ENCODE measurements around the gene RGS9. TPM values are rescaled to one million over a fixed set of nuclear protein-coding genes. Genes with fewer than 3 reads are reported as not detected.
"Not testable (repeated sequence)": the region's sequence is repeated elsewhere in the genome, so short reads cannot be mapped to it uniquely, and the experiment has no call there.

The RGS9 gene
- 1.1 and 1.8 TPM in 2 replicates for total RNA-seq

DNA sequence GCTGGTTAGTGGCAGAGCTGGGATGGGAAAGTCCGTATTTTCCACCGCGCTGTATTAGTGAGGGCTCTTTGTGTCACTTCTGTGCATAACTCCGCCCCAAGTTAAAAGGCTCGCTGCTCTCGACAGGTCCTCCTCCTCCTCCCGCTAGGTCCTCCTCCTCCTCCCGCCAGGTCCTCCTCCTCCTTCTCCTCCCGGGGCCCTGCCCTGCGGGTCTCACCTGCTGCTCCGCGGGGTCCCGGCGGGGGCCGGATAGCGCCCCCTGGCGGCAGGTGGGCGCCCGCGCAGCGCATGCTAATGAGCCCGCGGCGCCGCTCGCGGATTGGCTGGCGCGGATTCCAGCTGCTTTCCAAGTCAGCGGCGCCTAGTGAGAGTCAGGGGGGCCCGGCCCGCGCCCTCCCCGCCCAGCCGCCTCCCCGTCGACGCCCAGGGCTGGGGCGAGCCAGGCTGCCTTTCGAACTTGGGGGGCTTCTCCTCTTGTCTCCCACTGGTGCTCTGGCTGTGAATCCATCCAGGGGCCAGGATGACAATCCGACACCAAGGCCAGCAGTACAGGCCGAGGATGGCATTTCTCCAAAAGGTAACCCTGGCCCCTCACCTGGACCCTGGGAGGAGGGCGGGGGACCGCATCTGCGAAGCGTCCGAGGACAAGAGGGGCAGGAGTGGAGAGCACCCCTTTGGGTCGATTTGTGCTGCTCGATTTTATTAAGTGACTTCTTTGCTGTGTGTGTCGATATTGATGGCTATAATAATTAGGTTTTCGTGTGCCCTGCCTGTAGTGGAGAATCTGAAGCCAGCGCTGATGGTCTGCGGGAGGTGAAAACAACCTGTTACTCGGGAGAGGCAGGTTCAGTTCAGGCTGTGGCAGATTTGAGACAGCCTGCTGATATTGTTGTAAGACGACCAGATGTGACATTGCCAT, at the start of gene RGS9:
Gene RGS9, plus strand, starts transcription at position 350 of the 919 bp plus-strand sequence. Its CDS starts 171 bp downstream, at position 521.
- H3K27me3 Mint-ChIP-seq (ENCODE audit: insufficient read depth), result peaks cover 24% of the 10 kb centered on the region
- peak within 1 kb of the TSS; percentile 49 for H3K27ac Mint-ChIP-seq
- DNase-seq (ENCODE audit: low spot score), result peak; percentile 85
- H3K36me3 Mint-ChIP-seq (ENCODE audit: low read depth), result peaks cover 1% of the 10 kb centered on the region
- intact Hi-C loops (cut with micrococcal nuclease), result loop anchor here (1.0 kb wide), 5 partner anchors 14 to 150 kb away; no protein-coding TSS in a partner anchor
- peaks cover 33% of the 10 kb centered on the region for H3K4me1 Mint-ChIP-seq (ENCODE audit: low read depth)
- peak within 1 kb of the TSS; percentile 86 for H3K4me3 Mint-ChIP-seq
- no peaks in the 10 kb centered on the region for H3K9me3 Mint-ChIP-seq

DNA sequence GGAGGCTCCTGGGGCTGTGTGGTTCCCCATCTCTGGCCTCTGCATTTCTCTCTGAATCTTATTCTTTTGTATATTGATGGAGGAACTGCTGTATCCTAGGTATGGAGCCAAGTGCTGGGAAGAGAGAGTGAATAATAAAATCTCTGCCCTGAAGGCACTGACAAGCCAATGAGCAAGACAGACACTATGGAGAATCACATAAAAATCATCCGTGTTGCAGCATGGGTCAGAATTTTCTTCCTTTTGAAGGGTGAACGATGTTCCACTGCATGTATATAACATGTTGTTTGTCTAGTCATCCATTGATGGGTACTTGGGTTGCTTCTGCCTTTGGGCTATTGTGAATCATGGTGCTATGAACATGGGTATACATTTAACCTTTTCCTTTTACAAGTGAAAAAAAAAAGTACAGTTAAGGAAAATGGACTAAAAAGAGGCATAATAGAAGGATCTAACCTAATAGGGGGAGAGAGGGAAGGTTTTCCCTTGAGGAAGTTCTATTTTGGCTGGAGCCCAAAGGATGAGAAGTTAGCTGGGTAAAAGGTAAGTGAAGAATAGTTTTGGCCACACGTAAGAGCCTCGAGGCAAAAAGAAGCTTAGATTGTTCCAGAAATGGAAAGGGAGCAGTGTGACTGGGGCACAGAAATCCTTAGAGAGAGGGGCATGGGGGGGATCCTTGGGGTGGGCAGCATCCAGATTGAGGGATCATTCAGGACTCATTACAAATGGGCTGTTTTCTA, 48.4 kb upstream of the RGS9 start:
- no peak overlapping the region for H3K27ac Mint-ChIP-seq

DNA sequence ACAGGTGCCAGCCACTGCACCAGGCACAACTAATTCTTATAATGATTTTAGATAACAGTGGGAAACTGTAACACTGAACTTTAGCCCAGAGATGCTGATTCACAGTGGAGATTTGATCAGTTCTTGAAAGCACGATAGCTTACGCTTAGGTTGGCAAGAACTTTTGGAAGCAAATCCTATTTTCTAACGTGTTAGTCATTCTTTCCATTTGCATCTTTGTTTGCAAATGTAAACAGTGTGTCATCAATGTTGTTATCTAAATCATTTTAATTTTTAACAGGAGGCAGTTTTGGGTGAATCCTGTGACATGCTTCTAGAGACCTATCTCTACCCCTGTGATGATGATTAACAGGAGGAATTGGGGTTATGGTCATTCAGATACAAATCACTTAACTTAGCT, 44.9 kb upstream of the RGS9 start:
- Mint-ChIP-seq H3K9me3 (no peaks in the 10 kb centered on the region), H3K27me3 (ENCODE audit: insufficient read depth) (peaks cover 22% of the 10 kb centered on the region), H3K27ac (no peak overlapping the region), H3K4me3 (no peak overlapping the region), H3K36me3 (ENCODE audit: low read depth) (no peaks in the 10 kb centered on the region), H3K4me1 (ENCODE audit: low read depth) (no peaks in the 10 kb centered on the region)
- DNase-seq (ENCODE audit: low spot score), result no peak
- intact Hi-C loops (cut with micrococcal nuclease), result no loop called here

More for the DNA sequence above, 48.4 kb upstream of the RGS9 start:
- H3K27me3 Mint-ChIP-seq (ENCODE audit: insufficient read depth), result peaks cover 21% of the 10 kb centered on the region
- H3K4me3 Mint-ChIP-seq, result no peak overlapping the region
- no peak for DNase-seq (ENCODE audit: low spot score)
- no peaks in the 10 kb centered on the region for H3K36me3 Mint-ChIP-seq (ENCODE audit: low read depth)
- intact Hi-C loops (cut with micrococcal nuclease), result no loop called here
- H3K9me3 Mint-ChIP-seq, result no peaks in the 10 kb centered on the region
- H3K4me1 Mint-ChIP-seq (ENCODE audit: low read depth), result no peaks in the 10 kb centered on the region

DNA sequence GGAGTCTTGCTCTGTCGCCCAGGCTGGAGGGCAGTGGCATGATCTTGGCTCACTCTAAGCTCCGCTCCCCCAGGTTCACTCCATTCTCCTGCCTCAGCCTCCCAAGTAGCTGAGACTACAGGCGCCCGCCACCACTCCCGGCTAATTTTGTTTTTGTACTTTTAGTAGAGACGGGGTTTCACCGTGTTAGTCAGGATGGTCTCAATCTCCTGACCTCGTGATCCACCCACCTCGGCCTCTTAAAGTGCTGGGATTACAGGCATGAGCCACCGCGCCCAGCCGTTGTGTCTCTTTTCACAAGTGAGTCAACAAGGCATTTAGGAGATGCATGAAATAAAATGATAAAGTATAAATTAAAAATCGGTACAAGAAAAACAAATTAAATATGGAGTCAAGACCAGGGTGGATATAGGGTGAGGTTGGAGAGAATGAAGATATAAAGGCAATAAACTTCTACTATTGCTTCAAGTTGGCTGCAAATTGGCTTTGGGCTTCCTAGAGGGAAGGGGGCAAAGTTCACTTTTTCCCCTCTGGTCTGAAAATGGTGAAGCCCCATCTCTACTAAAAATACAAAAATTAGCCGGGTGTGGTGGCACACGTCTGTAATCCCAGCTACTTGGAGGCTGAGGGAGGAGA, 44.3 kb upstream of the RGS9 start:
- intact Hi-C loops (cut with micrococcal nuclease), result not testable (repeated sequence)
- H3K27me3 Mint-ChIP-seq (ENCODE audit: insufficient read depth), result peaks cover 25% of the 10 kb centered on the region

DNA sequence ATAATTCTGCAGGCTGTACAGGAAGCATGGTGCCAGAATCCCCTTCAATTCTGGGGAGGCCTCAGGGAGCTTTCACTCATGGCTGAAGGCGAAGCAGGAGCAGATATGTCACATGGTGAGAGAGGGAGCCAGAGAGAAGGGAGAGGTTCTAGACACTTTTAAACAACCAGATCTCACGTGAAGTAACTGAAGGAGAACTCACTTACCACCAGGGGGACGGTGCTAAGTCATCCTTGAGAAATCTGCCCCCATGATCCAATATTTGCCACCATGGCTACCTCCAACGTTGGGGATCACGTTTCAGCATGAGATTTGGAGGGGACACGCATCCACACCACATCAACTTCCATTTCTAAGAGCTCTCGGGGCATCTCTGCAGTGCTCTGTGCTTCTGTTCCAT, 43.2 kb upstream of the RGS9 start:
- Mint-ChIP-seq H3K36me3 (ENCODE audit: low read depth) (no peaks in the 10 kb centered on the region), H3K9me3 (no peaks in the 10 kb centered on the region), H3K4me1 (ENCODE audit: low read depth) (no peaks in the 10 kb centered on the region), H3K27me3 (ENCODE audit: insufficient read depth) (peaks cover 23% of the 10 kb centered on the region), H3K4me3 (no peak overlapping the region), H3K27ac (no peak overlapping the region)
- no peak for DNase-seq (ENCODE audit: low spot score)
- intact Hi-C loops (cut with micrococcal nuclease), result no loop called here

More for the DNA sequence above, 44.3 kb upstream of the RGS9 start:
- H3K36me3 Mint-ChIP-seq (ENCODE audit: low read depth); H3K27ac Mint-ChIP-seq; H3K4me1 Mint-ChIP-seq (ENCODE audit: low read depth); H3K9me3 Mint-ChIP-seq; H3K4me3 Mint-ChIP-seq; DNase-seq (ENCODE audit: low spot score): not testable (repeated sequence)

DNA sequence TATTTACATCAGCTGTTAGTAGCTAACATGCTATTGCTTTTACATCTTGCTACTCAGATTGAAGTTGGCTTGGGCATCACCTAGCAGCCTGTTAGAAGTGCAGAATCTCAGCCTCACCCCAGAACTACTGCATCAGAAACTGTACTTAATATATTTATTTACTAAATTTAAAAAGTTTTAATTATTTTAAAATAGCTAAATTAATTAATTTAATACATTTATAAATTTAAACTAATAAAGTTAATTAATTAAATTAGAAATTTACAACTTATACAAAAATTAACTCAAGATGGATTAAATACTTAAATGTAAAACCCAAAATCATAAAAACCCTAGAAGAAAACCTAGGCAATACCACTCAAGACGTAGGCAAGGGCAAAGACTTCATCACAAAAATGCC, 41.7 kb upstream of the RGS9 start:
- H3K27ac Mint-ChIP-seq, result no peak overlapping the region
- H3K4me3 Mint-ChIP-seq, result no peak overlapping the region
- H3K9me3 Mint-ChIP-seq, result no peaks in the 10 kb centered on the region
- intact Hi-C loops (cut with micrococcal nuclease), result no loop called here
- DNase-seq (ENCODE audit: low spot score), result no peak
- peaks cover 14% of the 10 kb centered on the region for H3K4me1 Mint-ChIP-seq (ENCODE audit: low read depth)
- no peaks in the 10 kb centered on the region for H3K36me3 Mint-ChIP-seq (ENCODE audit: low read depth)
- H3K27me3 Mint-ChIP-seq (ENCODE audit: insufficient read depth), result peaks cover 13% of the 10 kb centered on the region

DNA sequence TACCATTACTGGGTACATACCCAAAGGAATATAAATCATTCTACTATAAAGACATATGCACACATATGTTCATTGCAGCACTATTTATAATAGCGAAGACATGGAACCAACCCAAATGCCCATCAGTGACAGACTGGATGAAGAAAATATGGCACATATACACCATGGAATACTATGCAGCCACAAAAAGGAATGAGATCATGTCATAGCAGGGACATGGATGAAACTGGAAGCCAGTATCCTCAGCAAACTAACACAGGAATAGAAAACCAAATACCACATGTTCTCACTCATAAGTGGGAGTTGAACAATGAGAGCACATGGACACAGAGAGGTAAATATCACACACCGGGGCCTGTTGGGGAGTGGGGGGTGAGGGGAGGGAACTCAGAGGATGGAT, 40.8 kb upstream of the RGS9 start:
- H3K9me3 Mint-ChIP-seq; H3K4me3 Mint-ChIP-seq; DNase-seq (ENCODE audit: low spot score); H3K36me3 Mint-ChIP-seq (ENCODE audit: low read depth); intact Hi-C loops (cut with micrococcal nuclease); H3K27me3 Mint-ChIP-seq (ENCODE audit: insufficient read depth); H3K27ac Mint-ChIP-seq: not testable (repeated sequence)
- peaks cover 20% of the 10 kb centered on the region for H3K4me1 Mint-ChIP-seq (ENCODE audit: low read depth)

DNA sequence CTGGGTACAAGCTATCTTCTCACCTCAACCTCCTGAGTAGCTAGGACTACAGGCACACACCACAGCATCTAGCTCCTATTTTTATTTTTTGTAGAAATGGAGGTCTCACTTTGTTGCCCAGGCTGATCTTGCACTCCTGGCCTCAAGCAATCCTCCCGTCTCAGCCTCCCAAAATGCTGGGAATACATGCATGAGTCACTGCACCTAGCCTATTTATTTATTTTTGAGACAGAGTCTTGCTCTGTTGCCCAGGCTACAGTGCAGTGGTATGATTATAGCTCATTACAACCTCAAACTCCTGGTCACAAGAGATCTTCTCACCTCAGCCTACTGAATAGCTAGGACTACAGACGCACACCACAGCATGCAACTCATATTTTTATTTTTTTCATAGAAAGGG, 40.1 kb upstream of the RGS9 start:
- H3K4me1 Mint-ChIP-seq (ENCODE audit: low read depth), result peaks cover 20% of the 10 kb centered on the region
- no peaks in the 10 kb centered on the region for H3K9me3 Mint-ChIP-seq
- H3K36me3 Mint-ChIP-seq (ENCODE audit: low read depth), result no peaks in the 10 kb centered on the region
- no peak overlapping the region for H3K27ac Mint-ChIP-seq
- peaks cover 9% of the 10 kb centered on the region for H3K27me3 Mint-ChIP-seq (ENCODE audit: insufficient read depth)
- DNase-seq (ENCODE audit: low spot score), result no peak
- no peak overlapping the region for H3K4me3 Mint-ChIP-seq
- intact Hi-C loops (cut with micrococcal nuclease), result no loop called here

DNA sequence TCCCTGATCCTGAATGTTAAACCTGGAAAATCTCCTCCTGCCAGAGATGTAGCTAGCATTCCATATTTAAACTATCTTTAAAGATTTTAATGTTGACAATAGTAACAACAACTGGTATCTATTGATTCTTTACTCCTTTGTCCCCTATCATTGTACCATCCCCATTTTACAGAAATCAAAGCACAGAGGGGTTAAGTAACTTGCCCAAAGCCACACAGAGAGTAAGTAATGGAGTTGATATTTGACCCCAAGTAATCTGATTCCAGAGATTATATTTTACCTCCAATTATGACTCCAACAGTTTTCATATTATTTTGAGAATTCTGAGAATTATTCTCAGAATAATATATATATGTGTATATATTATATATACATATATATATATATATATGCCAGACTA, 37.7 kb upstream of the RGS9 start:
- Mint-ChIP-seq H3K27ac (no peak overlapping the region), H3K36me3 (ENCODE audit: low read depth) (no peaks in the 10 kb centered on the region), H3K4me3 (no peak overlapping the region), H3K9me3 (no peaks in the 10 kb centered on the region), H3K4me1 (ENCODE audit: low read depth) (peaks cover 20% of the 10 kb centered on the region), H3K27me3 (ENCODE audit: insufficient read depth) (peaks cover 9% of the 10 kb centered on the region)
- intact Hi-C loops (cut with micrococcal nuclease), result no loop called here
- no peak for DNase-seq (ENCODE audit: low spot score)

DNA sequence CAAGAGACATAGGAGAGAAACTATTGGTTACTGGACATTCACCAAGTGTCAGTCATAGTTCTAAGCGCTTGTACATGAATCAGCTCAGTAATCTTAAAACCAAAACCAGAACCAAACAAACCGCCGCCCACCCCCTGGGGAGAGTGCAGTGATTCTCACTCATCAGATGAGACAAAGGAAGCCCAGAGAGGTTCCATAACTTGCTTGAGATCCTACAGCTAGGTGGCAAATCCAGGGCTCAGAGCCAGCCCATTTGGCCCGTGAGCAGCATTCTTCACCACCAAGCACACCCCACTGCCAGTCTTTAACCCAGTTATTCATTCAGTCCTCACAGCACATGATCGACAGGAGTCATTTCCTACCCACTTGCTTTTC, 37.2 kb upstream of the RGS9 start:
- Mint-ChIP-seq H3K27ac (peak overlapping the region; percentile 94), H3K36me3 (ENCODE audit: low read depth) (no peaks in the 10 kb centered on the region), H3K9me3 (no peaks in the 10 kb centered on the region), H3K4me1 (ENCODE audit: low read depth) (peaks cover 20% of the 10 kb centered on the region), H3K4me3 (peak overlapping the region; percentile 90), H3K27me3 (ENCODE audit: insufficient read depth) (peaks cover 9% of the 10 kb centered on the region)
- DNase-seq (ENCODE audit: low spot score), result peak; percentile 57
- intact Hi-C loops (cut with micrococcal nuclease), result loop anchor here (1.0 to 5.0 kb wide), 11 partner anchors 22 to 181 kb away; partner anchors contain the start of genes LRRC37A3 and RGS9

DNA sequence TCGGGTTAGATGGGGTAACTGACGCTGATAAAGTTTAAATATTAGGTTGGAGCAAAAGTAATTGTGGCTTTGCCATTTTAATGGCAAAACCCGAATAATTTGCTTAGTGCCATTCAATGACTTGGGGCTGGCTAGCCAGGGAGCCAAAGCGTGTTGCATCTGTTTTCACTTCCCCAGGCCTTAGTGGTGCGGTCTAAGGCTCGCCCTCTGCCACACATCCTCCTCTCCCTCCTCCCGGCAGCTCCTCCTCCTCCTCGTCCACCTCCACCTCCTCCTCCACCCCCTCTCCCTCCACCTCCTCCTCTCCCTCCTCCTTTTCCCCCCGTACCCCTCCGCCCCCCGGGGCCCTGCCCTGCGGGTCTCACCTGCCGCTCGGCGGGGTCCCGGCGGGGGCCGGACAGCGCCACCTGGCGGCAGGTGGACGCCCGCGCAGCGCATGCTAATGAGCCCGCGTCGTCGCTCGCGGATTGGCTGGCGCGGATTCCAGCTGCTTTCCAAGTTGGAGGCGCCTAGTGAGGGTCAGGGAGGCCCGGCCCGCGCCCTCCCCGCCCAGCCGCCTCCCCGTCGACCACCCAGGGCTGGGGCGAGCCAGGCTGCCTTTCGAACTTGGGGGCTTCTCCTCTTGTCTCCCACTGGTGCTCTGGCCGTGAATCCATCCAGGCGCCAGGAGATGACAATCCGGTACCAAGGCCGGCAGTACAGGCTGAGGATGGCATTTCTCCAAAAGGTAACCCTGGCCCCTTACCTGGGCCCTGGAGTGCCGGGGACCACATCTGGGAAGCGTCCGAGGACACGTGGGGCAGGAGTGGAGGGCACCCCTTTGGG, 36.6 kb upstream of the RGS9 start:
- Mint-ChIP-seq H3K36me3 (ENCODE audit: low read depth) (no peaks in the 10 kb centered on the region), H3K9me3 (no peaks in the 10 kb centered on the region), H3K27ac (peak overlapping the region; percentile 94), H3K4me1 (ENCODE audit: low read depth) (peaks cover 20% of the 10 kb centered on the region), H3K27me3 (ENCODE audit: insufficient read depth) (peaks cover 9% of the 10 kb centered on the region), H3K4me3 (peak overlapping the region; percentile 90)
- DNase-seq (ENCODE audit: low spot score), result peak; percentile 81
- intact Hi-C loops (cut with micrococcal nuclease), result loop anchor here (1.0 to 5.0 kb wide), 11 partner anchors 22 to 181 kb away; partner anchors contain the start of genes LRRC37A3 and RGS9

DNA sequence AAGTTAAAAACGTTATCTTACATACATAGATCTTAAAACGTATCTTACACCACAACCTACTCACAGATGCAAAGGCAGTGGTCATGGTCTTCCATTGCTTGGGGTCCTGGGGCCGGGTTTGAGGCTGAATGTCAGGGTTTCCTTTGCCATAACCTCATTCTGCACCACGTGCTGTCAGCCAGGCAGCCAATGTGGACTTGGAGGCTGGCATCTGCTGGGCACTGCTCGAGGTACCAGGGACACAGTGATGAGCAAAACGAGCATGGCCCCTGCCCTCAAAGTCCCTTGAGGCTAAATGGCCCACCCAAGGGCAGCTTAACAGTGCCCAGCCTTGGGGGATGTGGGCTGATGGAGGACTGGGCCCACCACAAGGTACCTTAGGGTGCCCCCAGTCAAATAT, 35.8 kb upstream of the RGS9 start:
- no peak for DNase-seq (ENCODE audit: low spot score)
- Mint-ChIP-seq H3K36me3 (ENCODE audit: low read depth) (no peaks in the 10 kb centered on the region), H3K4me1 (ENCODE audit: low read depth) (peaks cover 20% of the 10 kb centered on the region), H3K4me3 (peak overlapping the region; percentile 79), H3K27me3 (ENCODE audit: insufficient read depth) (peaks cover 9% of the 10 kb centered on the region), H3K9me3 (no peaks in the 10 kb centered on the region), H3K27ac (peak overlapping the region; percentile 80)
- intact Hi-C loops (cut with micrococcal nuclease), result loop anchor here (2.0 to 5.0 kb wide), 2 partner anchors 89 to 139 kb away; no protein-coding TSS in a partner anchor
